ENCODE results near the gene ABCB9. TPM values are rescaled to one million over a fixed set of nuclear protein-coding genes. Genes with fewer than 3 reads are reported as not detected.

The ABCB9 gene
- polyA plus RNA-seq, 1 donor from 2014 or later, result 19.7 TPM

- Histone ChIP-seq H3K9me3 (ENCODE audit: low read length) (no peaks in the 10 kb centered on the region), H3K79me2 (replicated peaks; ENCODE audit: insufficient read depth, low read length) (no peaks in the 10 kb centered on the region), H3K4me3 (ENCODE audit: low read length) (no peak overlapping the region), H3K27ac (ENCODE audit: low read length) (no peak overlapping the region), H3K9me2 (ENCODE audit: insufficient read depth, low read length) (no peaks in the 10 kb centered on the region), H3K36me3 (ENCODE audit: insufficient read depth, low read length) (no peaks in the 10 kb centered on the region), H2AFZ (ENCODE audit: low read depth, low read length) (no peak overlapping the region), H4K20me1 (ENCODE audit: insufficient read depth) (no peaks in the 10 kb centered on the region), H3K9ac (ENCODE audit: low read length) (no peak overlapping the region), H3K4me2 (ENCODE audit: low read length) (no peak overlapping the region), H3F3A (ENCODE audit: insufficient read depth, low read length, poor library complexity, severe bottlenecking) (no peaks in the 10 kb centered on the region), H3K27me3 (ENCODE audit: insufficient read depth, low read depth, low read length) (no peaks in the 10 kb centered on the region)
- TF ChIP-seq MXI1 (conservative IDR thresholded peaks at IDR 0.05; ENCODE audit: poor library complexity, severe bottlenecking) (no peak), CTCF (IDR thresholded peaks at IDR 0.05; ENCODE audit: poor library complexity, severe bottlenecking) (no peak), SMC3 (conservative IDR thresholded peaks at IDR 0.05; ENCODE audit: poor library complexity) (no peak), TAF1 (IDR thresholded peaks at IDR 0.05; ENCODE audit: low read depth) (no peak), EP300 (conservative IDR thresholded peaks at IDR 0.05; ENCODE audit: poor library complexity, severe bottlenecking) (no peak), POLR2AphosphoS5 (IDR thresholded peaks at IDR 0.05) (no peak), RAD21 (conservative IDR thresholded peaks at IDR 0.05) (no peak), EZH2 (IDR thresholded peaks at IDR 0.05; ENCODE audit: borderline replicate concordance, insufficient read depth, low read length, poor library complexity, severe bottlenecking) (no peak)
- TF ChIP-seq, protein P1, sequence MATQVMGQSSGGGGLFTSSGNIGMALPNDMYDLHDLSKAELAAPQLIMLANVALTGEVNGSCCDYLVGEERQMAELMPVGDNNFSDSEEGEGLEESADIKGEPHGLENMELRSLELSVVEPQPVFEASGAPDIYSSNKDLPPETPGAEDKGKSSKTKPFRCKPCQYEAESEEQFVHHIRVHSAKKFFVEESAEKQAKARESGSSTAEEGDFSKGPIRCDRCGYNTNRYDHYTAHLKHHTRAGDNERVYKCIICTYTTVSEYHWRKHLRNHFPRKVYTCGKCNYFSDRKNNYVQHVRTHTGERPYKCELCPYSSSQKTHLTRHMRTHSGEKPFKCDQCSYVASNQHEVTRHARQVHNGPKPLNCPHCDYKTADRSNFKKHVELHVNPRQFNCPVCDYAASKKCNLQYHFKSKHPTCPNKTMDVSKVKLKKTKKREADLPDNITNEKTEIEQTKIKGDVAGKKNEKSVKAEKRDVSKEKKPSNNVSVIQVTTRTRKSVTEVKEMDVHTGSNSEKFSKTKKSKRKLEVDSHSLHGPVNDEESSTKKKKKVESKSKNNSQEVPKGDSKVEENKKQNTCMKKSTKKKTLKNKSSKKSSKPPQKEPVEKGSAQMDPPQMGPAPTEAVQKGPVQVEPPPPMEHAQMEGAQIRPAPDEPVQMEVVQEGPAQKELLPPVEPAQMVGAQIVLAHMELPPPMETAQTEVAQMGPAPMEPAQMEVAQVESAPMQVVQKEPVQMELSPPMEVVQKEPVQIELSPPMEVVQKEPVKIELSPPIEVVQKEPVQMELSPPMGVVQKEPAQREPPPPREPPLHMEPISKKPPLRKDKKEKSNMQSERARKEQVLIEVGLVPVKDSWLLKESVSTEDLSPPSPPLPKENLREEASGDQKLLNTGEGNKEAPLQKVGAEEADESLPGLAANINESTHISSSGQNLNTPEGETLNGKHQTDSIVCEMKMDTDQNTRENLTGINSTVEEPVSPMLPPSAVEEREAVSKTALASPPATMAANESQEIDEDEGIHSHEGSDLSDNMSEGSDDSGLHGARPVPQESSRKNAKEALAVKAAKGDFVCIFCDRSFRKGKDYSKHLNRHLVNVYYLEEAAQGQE (IDR thresholded peaks at IDR 0.05; ENCODE audit: borderline replicate concordance), result no peak
Observed at GRCh38 chr12:122946690-122947341, 19.4 kb downstream of the ABCB9 start.

DNA sequence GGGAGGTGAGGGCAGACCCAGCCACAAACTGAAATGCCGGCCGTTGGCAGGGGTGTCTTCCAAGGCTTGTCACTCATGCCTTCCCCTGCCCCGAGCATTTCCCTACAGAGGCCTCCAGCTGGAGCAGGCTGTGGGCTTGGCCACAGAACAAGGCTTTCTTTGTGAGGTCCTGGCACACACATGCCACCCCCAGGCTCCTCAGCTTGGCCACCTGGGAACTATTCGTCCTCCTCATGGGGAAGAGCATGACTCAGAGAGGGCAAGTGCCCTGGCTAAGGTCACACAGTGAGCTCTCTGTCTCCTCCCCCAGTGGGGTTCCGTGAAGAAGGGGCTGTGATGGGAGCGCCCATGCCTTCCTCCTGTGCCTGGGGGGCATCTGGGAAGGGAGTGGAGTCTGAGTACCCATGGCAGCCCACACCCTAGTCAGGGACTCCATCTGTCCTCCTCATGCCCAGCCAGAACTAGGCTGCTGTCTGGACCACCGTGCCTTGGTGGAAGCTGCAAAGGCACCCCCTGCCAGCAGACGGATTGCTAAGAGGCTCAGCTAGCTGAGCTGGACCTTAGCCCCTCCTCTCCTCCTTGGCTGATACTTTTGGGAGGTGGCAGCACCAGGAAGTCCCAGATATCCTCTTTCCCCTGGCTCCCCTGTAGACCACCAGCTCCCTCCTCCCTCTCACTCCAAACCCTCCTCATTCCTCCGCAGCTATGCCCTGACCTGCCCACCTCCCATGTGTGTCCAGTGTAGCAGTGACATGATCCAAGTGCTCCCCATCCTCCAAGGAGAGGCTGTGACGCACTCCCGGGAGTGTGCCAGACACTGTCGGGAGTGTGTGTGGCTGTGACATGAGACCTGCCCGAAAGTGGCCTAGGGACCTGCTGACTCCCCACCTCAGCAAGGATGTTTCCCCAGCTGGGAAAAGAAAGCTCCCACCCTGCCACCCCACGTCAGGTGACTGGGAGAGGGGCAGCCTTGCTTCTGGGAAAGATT, 21.4 kb downstream of the ABCB9 start:
- Histone ChIP-seq H3K4me3 (ENCODE audit: low read length) (no peak overlapping the region), H2AFZ (ENCODE audit: low read depth, low read length) (no peak overlapping the region), H3K27ac (ENCODE audit: low read length) (no peak overlapping the region), H3K9me3 (ENCODE audit: low read length) (no peaks in the 10 kb centered on the region), H3K4me2 (ENCODE audit: low read length) (no peak overlapping the region), H3K36me3 (ENCODE audit: insufficient read depth, low read length) (no peaks in the 10 kb centered on the region), H3K9ac (ENCODE audit: low read length) (no peak overlapping the region), H3K9me2 (ENCODE audit: insufficient read depth, low read length) (no peaks in the 10 kb centered on the region), H3K79me2 (replicated peaks; ENCODE audit: insufficient read depth, low read length) (no peaks in the 10 kb centered on the region), H4K20me1 (ENCODE audit: insufficient read depth) (no peaks in the 10 kb centered on the region), H3K27me3 (ENCODE audit: insufficient read depth, low read depth, low read length) (no peaks in the 10 kb centered on the region), H3F3A (ENCODE audit: insufficient read depth, low read length, poor library complexity, severe bottlenecking) (no peaks in the 10 kb centered on the region)
- TF ChIP-seq SMC3 (conservative IDR thresholded peaks at IDR 0.05; ENCODE audit: poor library complexity) (no peak), RAD21 (conservative IDR thresholded peaks at IDR 0.05) (no peak), CTCF (IDR thresholded peaks at IDR 0.05; ENCODE audit: poor library complexity, severe bottlenecking) (no peak), EZH2 (IDR thresholded peaks at IDR 0.05; ENCODE audit: borderline replicate concordance, insufficient read depth, low read length, poor library complexity, severe bottlenecking) (no peak), EP300 (conservative IDR thresholded peaks at IDR 0.05; ENCODE audit: poor library complexity, severe bottlenecking) (no peak), TAF1 (IDR thresholded peaks at IDR 0.05; ENCODE audit: low read depth) (no peak), POLR2AphosphoS5 (IDR thresholded peaks at IDR 0.05) (no peak), MXI1 (conservative IDR thresholded peaks at IDR 0.05; ENCODE audit: poor library complexity, severe bottlenecking) (no peak)
- TF ChIP-seq, protein P1 (IDR thresholded peaks at IDR 0.05; ENCODE audit: borderline replicate concordance), result no peak
